Peyer's patch (tissue), 4 donors: Measurements from ENCODE around the gene RSPRY1.

Experiments used
- CTCF ChIP-seq, 6 experiments: fragments of 450-650 bp in 4 of 6; fragments of 200-600 bp in 2 of 6; sonication (generic) in 1 of 6; IDR thresholded peaks; one replicate each; pipeline ENCODE4 v1.5.1; 2017 to 2019; ENCODE audit warnings: antibody characterized with exemption in 6 of 6, mild to moderate bottlenecking in 3 of 6, moderate library complexity in 1 of 6
- POLR2A ChIP-seq, 2 donors: fragments of 450-650 bp; IDR thresholded peaks; one replicate each; pipeline ENCODE4 v1.5.1; 2017; ENCODE audit warnings: antibody characterized with exemption in 2 of 2, mild to moderate bottlenecking in 2 of 2, moderate library complexity in 2 of 2

GRCh38 chr16:57146040-57146647, 40.0 kb upstream of the RSPRY1 start:
- no peak for TF ChIP-seq CTCF (IDR thresholded peaks at IDR 0.05)
- no peak for TF ChIP-seq POLR2A (IDR thresholded peaks at IDR 0.05)
